ENCODE data around the gene TTC23. TPM values are rescaled to one million over a fixed set of nuclear protein-coding genes. Genes with fewer than 3 reads are reported as not detected.
"Not testable (repeated sequence)": the region's sequence is repeated elsewhere in the genome, so short reads cannot be mapped to it uniquely, and the experiment has no call there.

TTC23 gene
- total RNA-seq, 1 donor = 28.5 TPM

DNA sequence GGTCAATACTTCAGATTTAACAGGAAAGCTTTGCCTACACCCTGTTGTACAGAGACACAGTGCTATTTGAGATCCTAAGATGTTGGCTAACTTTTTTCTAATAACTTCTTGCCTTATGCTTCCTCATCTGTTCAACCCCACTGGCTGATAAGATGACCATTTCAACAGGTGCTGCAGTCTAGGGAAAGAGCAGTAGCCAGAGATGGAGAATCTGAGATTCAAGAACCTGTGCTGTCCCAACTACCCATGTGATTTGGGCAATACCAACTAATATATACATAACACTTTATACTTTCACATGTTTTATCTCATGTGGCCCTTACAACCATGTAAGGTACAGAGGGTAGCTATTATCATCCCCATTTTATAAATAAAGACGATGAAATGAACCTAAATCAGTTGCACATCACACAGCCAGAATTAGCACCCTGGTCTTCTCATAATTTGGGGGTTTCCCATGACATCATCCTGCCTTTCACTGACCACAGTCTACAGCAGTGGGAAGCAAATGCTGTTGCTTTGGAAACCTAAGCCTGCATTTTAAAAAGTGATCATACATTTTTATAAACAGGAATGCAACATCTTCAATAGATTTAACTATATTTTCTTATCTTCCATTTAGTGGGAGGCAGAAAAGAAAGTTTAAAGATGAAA is 9.7 kb downstream of the TTC23 start:
- DNase-seq (ENCODE audit: low read depth) = no peak
- no peak overlapping the region for H3K4me3 ChIP-seq (ENCODE audit: low read depth, low read length)
- TF ChIP-seq, protein P1, sequence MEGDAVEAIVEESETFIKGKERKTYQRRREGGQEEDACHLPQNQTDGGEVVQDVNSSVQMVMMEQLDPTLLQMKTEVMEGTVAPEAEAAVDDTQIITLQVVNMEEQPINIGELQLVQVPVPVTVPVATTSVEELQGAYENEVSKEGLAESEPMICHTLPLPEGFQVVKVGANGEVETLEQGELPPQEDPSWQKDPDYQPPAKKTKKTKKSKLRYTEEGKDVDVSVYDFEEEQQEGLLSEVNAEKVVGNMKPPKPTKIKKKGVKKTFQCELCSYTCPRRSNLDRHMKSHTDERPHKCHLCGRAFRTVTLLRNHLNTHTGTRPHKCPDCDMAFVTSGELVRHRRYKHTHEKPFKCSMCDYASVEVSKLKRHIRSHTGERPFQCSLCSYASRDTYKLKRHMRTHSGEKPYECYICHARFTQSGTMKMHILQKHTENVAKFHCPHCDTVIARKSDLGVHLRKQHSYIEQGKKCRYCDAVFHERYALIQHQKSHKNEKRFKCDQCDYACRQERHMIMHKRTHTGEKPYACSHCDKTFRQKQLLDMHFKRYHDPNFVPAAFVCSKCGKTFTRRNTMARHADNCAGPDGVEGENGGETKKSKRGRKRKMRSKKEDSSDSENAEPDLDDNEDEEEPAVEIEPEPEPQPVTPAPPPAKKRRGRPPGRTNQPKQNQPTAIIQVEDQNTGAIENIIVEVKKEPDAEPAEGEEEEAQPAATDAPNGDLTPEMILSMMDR (IDR thresholded peaks at IDR 0.05; ENCODE audit: insufficient read depth, low read depth, low read length) = no peak

DNA sequence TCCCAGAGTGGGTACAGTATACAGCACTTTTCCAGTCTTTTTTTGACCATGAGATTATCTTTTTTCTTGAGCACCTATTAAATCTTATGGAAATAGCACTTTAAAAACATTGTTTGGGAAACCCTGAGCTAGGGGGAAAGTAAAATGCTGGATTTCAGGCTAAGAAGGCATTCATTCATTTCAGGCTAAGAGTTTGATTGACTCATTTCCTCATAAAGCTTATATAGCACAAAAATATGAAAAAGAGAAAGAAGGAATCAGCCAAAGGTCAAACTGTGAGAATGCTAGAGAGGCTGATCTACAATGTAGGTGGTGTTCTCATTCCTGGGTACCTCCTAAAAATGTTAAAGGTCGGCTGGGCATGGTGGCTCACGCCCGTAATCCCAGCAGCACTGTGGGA is 10.5 kb downstream of the TTC23 start:
- no peak for DNase-seq (ENCODE audit: low read depth)
- TF ChIP-seq, protein P1 (IDR thresholded peaks at IDR 0.05; ENCODE audit: insufficient read depth, low read depth, low read length) = no peak
- H3K4me3 ChIP-seq (ENCODE audit: low read depth, low read length) = no peak overlapping the region

DNA sequence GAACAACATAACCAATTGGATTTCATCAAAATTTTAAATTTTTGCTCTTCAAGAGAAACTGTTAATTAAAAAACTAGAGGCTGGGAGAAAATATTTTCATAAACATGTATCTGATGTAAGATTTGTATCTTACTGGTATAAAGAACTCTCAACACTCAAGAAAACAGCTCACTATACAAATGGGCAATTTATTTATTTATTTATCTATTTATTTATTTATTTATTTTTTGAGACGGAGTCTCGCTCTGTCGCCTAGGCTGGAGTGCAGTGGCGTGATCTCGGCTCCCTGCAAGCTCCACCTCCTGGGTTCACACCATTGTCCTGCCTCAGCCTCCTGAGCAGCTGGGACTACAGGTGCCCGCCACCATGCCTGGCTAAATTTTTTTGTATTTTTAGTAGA is 15.2 kb downstream of the TTC23 start:
- H3K4me3 ChIP-seq (ENCODE audit: low read depth, low read length); DNase-seq (ENCODE audit: low read depth): not testable (repeated sequence)

DNA sequence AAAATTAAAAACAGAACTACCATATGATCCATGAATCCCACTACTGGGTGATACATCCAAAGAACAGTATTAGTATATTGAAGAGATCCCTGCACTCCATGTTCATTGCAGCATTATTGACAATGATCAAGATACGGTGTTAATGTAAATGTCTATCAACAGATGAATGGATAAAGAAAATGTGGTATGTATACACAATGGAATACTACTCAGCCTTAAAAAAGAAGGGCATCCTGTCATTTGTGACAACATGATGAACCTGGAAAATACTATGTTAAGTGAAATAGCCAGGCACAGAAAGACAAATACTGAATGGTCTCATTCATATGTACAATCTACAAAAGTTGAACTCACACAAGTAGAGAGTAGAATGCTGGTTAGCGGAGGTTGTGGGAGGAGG is 16.6 kb downstream of the TTC23 start:
- DNase-seq (ENCODE audit: low read depth) = no peak
- H3K4me3 ChIP-seq (ENCODE audit: low read depth, low read length) = no peak overlapping the region
- TF ChIP-seq, protein P1 (IDR thresholded peaks at IDR 0.05; ENCODE audit: insufficient read depth, low read depth, low read length) = no peak

DNA sequence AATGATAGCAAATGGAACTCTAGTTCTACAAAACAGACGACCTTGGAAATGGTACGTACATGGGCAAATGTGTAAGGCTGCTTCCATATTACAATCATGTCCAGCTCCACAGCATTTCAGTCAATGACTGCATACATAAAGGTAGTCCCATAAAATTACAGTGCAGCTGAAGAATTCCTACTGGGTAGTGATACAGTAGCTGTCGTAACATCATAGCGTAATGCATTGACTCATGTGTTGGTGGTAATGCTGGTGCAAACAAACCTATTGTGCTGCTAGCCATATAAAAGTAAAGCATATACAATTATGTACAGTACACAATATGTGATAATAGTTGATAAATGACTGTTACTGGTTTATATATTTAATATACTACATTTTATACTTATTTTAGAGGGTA is 18.5 kb downstream of the TTC23 start:
- TF ChIP-seq, protein P1 (IDR thresholded peaks at IDR 0.05; ENCODE audit: insufficient read depth, low read depth, low read length) = no peak

DNA sequence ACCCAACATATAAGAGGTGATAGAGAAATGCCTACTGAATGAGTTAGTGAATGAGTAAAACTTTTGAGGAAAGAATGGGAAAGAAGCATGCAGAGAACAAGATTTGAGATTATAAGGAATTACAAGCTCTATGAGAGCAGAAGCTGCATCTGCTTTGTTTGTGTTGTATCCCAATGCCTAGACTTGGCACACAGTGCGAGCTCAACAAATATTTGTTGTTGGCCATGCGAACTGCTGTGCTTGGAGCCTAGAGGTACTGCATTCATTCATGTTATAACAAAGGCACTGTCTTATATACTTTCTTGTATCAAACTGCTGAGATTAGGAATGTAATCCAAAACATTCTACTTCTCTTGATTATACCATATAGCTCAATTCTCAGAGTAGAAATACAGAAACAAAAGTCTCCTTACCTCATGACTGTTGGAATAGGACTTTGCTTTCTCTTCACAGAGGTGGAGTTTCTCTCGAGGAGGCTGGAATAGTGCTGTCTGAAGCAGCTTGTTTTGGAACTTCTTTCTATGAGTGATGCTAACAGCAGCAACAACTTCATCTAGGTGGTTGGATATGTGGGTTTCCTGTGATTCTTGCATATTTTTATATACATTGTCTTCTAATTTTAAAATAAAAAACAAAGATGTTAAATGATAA is 21.1 kb downstream of the TTC23 start:
- no peak for DNase-seq (ENCODE audit: low read depth)
- no peak overlapping the region for H3K4me3 ChIP-seq (ENCODE audit: low read depth, low read length)
- TF ChIP-seq, protein P1 (IDR thresholded peaks at IDR 0.05; ENCODE audit: insufficient read depth, low read depth, low read length) = no peak

More for the DNA sequence above, 18.5 kb downstream of the TTC23 start:
- no peak overlapping the region for H3K4me3 ChIP-seq (ENCODE audit: low read depth, low read length)
- DNase-seq (ENCODE audit: low read depth) = no peak

DNA sequence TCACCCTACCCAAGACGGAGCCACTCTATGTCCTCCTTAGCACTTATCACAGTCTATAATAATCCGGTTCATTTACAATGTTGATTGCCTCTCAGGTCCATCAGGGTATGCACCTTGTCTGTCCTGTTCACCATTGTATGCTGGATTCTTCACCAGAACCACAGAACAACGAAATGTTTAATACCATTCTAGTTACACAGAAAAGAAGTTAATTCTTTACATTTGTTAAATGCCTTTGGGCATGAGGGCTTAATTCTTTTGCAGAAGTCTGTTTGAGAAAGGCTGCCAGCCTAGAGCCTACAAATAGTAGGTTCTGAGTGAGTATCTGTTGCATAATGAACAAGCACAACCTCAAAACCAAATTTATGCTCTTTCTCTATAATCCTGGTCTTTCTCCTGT is 22.6 kb downstream of the TTC23 start:
- TF ChIP-seq, protein P1 (IDR thresholded peaks at IDR 0.05; ENCODE audit: insufficient read depth, low read depth, low read length) = no peak
- no peak for DNase-seq (ENCODE audit: low read depth)
- no peak overlapping the region for H3K4me3 ChIP-seq (ENCODE audit: low read depth, low read length)

All from fibroblast of villous mesenchyme (primary cell).